ENCODE results near the gene CD320.
"Not testable (repeated sequence)": the region's sequence is repeated elsewhere in the genome, so short reads cannot be mapped to it uniquely, and the experiment has no call there.

Gene CD320

GRCh38 chr19:8332976-8333766 lies 25.0 kb upstream of the CD320 start:
- no peak for DNase-seq

DNA sequence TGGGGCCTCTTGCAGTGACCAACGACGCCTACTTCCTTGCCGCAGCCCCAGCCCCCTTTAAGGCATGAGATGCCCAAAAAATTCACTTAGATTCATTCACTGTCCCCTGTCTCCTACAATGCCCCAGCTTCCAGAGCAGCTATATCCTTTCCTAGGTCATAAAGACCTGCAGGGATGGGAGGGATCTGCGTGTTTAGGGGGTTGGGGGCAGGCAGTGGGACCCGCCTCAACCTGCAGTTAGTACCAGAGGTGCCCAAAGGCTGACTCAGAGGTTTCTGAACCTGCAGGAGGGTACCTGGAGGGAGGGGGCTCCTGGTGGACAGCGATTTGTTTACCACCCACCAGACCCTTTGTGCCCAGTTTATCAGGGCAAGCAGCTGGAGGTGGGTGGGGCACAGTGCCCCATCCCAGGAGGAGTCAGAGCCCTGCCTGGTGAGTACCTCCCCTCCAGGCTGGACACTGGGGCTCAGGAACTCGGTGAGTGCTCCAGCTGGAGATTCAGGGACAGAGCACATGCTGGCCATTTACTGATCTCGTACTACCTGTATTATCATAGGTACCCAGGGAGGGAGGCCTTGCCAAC lies 23.2 kb upstream of the CD320 start:
- DNase-seq = no peak

- DNase-seq = no peak
Measured at GRCh38 chr19:8329996-8330395, 21.8 kb upstream of the CD320 start.

DNA sequence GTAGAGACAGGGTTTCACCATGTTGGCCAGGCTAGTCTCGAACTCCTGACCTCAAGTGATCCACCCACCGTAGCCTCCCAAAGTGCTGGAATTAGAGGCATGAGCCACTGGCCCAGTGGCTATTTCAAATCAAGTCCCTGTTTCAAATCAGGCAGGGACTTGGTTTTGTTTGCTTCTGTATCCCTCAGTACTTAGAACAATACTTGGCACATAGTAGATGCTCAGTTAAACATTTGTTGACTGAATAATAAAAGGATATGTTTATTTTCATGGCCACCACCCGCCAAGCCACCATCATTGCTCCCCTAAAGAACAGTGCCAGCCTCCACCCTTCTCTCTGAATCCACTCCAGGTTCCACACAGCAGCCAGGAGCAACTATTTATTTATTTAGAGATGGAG lies 17.3 kb upstream of the CD320 start:
- DNase-seq = no peak

DNA sequence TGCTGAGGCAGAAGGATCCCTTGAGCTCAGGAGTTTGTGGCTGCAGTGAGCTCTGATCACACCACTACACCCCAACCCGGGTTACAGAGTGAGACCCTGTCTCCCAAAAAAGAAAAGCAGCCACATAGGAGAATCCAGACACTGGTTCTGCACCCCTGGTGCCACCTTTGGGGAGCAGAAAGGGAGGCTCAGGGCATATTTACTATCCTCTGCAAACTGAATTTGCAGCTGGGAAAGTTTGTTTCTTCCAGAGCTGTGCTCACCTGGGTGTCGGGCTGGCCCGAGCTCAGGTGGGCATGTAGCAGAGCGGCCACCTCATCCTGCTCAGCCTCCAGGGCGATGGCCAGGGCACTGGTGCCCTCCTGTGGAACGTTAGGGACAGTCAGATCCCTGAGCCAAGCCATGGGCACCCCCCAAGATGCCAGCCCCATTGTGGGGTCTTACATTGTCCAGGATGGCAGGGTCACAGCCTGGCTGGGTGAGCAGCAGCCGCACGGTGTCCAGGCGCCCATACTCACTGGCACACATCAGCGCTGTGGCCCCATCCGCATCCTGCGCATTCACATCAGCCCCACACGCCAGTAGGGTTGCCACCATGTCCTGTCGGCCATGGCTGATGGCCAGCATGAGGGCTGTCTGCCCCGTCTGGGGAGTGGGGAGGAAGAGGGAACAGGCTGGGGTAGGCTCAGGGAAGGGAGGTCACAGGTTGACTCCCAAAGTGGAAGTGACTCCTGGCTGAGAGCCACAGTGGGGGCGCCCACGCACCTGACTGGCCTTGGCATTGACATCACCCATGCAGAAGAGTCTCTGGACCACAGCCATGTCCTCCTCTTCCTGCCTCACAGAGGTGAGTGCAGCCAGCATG lies 16.3 kb upstream of the CD320 start:
- DNase-seq = no peak

DNA sequence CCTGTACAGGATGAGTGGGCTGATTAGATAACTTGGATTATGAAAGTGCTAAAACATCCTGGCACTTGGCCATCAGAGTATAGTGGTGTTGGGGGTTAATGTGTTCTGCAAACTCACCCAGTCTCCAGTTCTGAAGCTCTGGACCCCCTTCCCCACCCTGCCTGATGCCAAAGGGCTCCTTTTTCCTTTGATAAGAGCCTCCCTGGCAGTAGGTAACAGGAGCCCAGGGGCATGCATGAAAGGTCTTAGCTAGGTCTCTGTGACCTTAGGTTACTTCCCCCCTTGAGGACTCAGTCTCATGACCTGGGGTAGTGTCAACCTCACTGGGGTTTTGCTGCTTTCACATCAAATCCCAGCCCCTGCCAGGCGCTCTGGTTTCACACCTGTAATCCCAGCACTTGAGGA lies 15.6 kb upstream of the CD320 start:
- DNase-seq = no peak

DNA sequence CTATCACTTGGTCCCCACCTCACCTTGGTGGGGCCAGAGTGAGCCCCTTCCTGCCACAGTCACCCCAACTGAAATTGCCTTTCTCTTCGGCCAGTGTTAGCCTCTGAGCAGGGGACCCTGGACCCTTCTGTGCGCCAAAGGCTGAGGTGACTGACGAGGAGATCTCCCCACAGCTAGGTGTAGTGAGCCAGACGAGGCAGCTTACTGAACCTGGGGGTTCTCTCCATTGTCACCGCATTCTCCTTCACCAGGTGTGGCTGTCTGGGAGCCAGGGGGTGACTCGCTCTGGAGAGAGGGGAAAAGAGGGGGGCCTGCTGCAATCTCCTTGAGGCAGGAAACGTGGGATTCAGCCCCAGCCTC lies 14.5 kb upstream of the CD320 start:
- DNase-seq = no peak

DNA sequence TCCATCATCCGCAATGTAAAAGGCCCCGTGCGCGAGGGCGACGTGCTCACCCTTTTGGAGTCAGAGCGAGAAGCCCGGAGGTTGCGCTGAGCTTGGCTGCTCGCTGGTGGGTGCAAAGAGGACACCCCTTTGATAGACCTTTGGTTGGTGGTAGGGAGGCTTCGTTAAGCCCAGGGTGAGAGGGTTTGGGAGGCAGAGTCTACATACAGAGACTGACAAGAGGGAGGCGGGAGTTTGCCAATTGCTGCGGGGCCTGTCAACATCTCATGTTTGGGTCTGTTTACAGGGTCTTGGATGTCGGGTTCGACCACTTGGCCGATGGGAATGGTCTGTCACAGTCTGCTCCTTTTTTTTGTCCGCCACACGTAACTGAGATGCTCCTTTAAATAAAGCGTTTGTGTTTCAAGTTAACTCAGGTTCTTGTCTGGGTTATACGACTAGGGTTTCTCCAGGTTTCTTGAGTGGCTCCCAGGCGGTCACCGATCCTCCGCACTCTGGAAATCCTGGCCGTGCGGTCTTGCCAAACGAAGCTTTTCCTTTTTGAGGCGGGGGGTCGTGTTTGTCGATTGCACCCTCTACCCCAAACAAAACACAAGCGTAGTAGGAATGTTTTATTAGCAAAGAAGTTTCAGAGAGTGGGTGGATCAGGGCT lies 14.0 kb upstream of the CD320 start:
- no peak for DNase-seq

- DNase-seq = peak; percentile 95
Measured at GRCh38 chr19:8321067-8321985, 13.2 kb upstream of the CD320 start, which contains the start of the genes NDUFA7 and RPS28. NDUFA7 (minus strand) TSS chr19:8321375; CDS start chr19:8321358, 17 bp downstream. RPS28 (plus strand) TSS chr19:8321496; CDS start chr19:8321531, 35 bp downstream.

- DNase-seq = no peak
Measured at GRCh38 chr19:8320564-8321066, 12.5 kb upstream of the CD320 start.

GRCh38 chr19:8319807-8320520 lies 11.8 kb upstream of the CD320 start:
- DNase-seq = no peak

DNA sequence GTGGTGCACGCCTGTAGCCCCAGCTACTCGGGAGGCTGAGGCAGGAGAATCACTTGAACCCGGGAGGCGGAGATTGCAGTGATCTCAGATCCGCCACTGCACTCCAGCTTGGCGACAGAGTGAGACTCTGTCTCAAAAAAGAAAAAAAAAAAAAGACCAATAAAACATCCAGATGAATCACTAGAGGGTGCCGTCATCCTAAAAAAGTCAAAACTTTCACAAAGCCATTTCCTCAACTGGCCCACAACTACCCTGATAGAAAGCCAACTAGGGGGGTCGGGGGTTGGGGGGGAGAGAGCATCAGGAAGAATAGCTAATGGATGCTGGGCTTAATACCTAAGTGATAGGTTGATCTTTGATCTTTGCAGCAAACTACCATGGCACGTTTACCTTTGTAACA lies 10.7 kb upstream of the CD320 start:
- not testable (repeated sequence) for DNase-seq

DNA sequence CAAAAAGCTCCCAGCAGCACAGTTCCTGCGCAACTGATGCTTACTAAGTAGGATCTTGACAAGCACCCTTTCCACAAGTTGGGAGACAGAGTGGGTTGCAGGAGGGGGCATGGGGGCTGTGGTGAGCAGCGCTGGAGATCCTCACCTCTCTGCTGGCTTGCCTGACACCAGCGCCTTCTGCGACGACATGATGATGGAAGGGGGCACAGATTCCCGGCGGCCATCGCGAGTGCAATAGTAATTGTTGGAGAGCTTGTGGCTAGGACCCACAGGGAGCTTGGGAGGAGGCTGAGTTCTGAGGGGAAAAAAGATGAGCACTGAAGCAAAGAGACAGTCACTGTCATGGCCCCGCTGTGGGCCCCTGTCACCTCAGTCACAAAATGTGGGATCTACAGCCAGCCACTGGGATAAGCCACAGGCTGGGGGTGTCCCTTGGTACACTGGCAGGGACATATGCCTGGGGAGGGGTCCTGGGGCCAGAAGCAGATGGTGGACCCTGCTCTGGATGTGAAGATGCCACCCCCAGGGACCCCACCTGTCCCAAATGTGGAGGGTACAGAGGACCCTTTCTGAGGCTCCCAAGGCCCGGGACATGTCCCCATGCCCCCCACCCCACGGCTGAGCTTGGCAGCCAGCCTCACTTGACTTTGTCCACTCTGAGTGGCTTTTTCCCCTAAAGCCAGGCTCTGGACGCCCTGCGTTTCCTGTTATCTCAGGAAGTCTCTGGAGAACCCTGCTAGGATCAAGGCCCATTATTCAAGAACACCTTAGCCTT lies 8.4 kb upstream of the CD320 start:
- no peak for DNase-seq

GRCh38 chr19:8314981-8315640 lies 7.0 kb upstream of the CD320 start:
- DNase-seq = not testable (repeated sequence)

DNA sequence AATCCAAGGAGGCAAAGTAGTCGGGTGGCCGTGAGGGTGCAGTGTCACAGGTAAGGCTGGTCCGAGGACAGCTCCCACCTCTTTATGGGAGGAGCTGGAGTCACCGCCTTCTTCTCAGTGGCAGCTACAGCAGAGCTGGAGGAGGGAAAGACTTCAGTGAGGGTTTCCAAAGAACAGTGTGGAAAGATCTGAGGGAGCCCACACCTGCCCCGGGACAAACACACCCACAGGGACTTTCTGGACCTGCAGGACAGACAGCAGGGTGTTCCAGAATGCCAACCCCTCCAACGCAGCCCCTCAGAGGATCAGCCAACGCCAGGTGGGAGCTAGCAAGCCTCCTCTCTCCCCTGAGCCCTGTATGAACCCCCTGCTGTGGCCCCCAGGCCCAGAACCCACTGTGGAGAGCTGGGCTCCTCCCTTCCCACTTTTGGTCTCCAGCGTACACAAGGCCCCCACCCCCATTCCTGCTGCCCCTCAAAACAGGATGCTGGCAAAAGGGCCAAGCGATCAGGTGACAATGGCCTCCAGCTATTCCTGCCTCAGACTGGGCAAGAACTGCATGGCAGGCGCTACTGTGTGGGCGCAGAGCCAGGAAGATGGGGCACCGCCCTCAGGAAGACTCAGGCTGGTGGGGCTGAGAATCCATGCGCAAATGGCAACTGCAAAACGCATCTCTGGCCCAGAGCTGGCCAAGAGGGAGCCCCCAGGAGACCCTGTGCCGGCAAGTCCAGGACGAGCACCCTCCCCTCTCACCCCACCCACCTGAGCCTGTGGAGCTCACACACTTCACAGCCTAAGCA lies 3.5 kb upstream of the CD320 start:
- DNase-seq = no peak

GRCh38 chr19:8310342-8311055 lies 2.3 kb upstream of the CD320 start:
- DNase-seq = no peak

DNA sequence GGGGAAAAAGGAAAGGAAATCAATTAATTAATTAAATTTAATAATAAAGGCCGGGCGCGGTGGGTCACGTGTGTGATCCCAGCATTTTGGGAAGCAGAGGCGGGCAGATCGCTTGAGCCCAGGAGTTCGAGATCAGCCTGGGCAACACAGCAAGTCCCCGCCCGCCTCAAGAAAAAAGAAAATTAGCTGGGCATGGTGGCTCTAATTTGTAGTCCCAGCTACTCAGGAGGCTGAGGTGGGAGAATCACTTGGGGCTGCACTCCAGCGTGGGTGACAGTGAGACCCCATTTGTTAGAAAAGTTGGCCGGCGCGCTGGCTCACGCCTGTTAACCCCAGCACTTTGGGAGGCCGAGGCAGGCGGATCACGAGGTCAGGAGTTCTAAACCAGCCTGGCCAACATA lies 733 bp upstream of the CD320 start:
- no peak for DNase-seq

- DNase-seq = no peak
Measured at GRCh38 chr19:8307400-8307964, 676 bp downstream of the CD320 start.

All from fibroblast of upper back skin (primary cell).